ENCODE data around the gene NCBP3. TPM values are rescaled to one million over a fixed set of nuclear protein-coding genes. Genes with fewer than 3 reads are reported as not detected.

Gene NCBP3
- total and polyA plus RNA-seq, 2 of the 8 experiments (the other 6 are each of a cell fraction or from before 2014, with no cell fraction given), result 19.6 to 46.1 TPM

DNA sequence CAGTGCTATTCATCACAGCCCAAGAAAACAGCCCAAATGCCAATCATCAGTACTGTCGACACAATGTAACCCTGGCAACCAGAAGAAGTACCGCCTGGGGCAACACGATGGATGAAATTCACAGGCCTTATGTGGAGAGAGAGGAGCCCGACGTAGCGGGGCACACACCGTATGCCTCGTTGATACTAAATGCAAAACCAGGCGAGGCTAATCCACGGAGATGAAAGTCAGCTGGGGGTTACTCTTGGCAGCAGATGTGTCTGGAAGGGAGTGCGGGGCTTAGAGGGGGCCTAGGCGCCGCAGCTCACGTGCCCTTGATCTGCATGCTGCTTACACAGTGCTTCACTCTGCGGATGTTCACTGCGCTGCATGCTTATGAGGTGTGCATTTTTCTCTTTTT, 74.9 kb downstream of the NCBP3 start:
- H3K9me3 ChIP-seq (ENCODE audit: insufficient read depth in 2 of 2, low read depth in 1 of 2, low read length in 1 of 2), result no peaks in the 10 kb centered on the region
- no peaks in the 10 kb centered on the region for H3K79me2 ChIP-seq (ENCODE audit: control insufficient read depth in 1 of 2, insufficient read depth in 2 of 2, low read length in 2 of 2)
- no peaks in the 10 kb centered on the region for H3K27me3 ChIP-seq (replicated peaks in 1 of 4; ENCODE audit: control insufficient read depth in 3 of 4, extremely low read depth in 1 of 4, insufficient read depth in 3 of 4, low read length in 3 of 4)
- no peak for FAIRE-seq
- no peaks in the 10 kb centered on the region for H3K36me3 ChIP-seq (ENCODE audit: control insufficient read depth in 2 of 4, insufficient read depth in 4 of 4, low read length in 3 of 4)
- ChIA-PET CTCF (ENCODE audit: partially characterized antibody) (interaction anchor here (0.7 to 11.5 kb wide), 3 partner anchors 15 to 93 kb away, joined by 3 to 132 read pairs (median 4); no protein-coding TSS in a partner anchor), POLR2A (ENCODE audit: partially characterized antibody) (interaction anchor here (0.8 to 1.2 kb wide), 2 partner anchors 10 to 74 kb away, joined by 3 to 4 read pairs; no protein-coding TSS in a partner anchor)
- H3K18ac ChIP-seq (ENCODE audit: extremely low read depth, low read length), result no peak overlapping the region
- no peak overlapping the region for H2BK5ac ChIP-seq (ENCODE audit: low read depth, low read length)
- H4K5ac ChIP-seq (ENCODE audit: insufficient read length, low read depth, low read length), result no peak overlapping the region
- no peaks in the 10 kb centered on the region for H4K20me1 ChIP-seq (replicated peaks in 1 of 2; ENCODE audit: control insufficient read depth in 1 of 2, insufficient read depth in 2 of 2, low read length in 2 of 2)
- no peak overlapping the region for H3K4ac ChIP-seq (replicated peaks; ENCODE audit: insufficient read length, low read depth, low read length)
- H2BK12ac ChIP-seq (ENCODE audit: low read depth, low read length), result no peak overlapping the region
- H3K14ac ChIP-seq (ENCODE audit: insufficient read length), result no peak overlapping the region
- no peak overlapping the region for H3K9ac ChIP-seq (replicated peaks in 1 of 4; ENCODE audit: extremely low read depth in 1 of 4, low read depth in 3 of 4, low read length in 3 of 4)
- no peak overlapping the region for H3K27ac ChIP-seq (ENCODE audit: low read depth, low read length)
- no peak overlapping the region for H3K56ac ChIP-seq (replicated peaks; ENCODE audit: insufficient read length, low read depth, low read length)
- H3K79me1 ChIP-seq (ENCODE audit: low read depth, low read length), result no peaks in the 10 kb centered on the region
- no peak overlapping the region for H3K23ac ChIP-seq (ENCODE audit: insufficient read length)
- no peak overlapping the region for H3K4me3 ChIP-seq (ENCODE audit: extremely low read depth in 1 of 4, insufficient read depth in 2 of 4, low read depth in 3 of 4, low read length in 4 of 4)
- H3K23me2 ChIP-seq (ENCODE audit: low read depth, low read length), result no peaks in the 10 kb centered on the region
- no peak for DNase-seq (ENCODE audit: low read depth in 1 of 2, low spot score in 2 of 2)
- peaks cover 0 to 14% (median 2%) of the 10 kb centered on the region in 4 experiments; a peak in 2 of 7 replicates for H3K4me1 ChIP-seq (replicated peaks in 1 of 4; ENCODE audit: control insufficient read depth in 3 of 4, insufficient read depth in 4 of 4, low read length in 3 of 4)
- no peak overlapping the region for H2AFZ ChIP-seq (ENCODE audit: low read length)
- H2BK15ac ChIP-seq (ENCODE audit: low read length), result no peak overlapping the region
- no peak overlapping the region for H2BK20ac ChIP-seq (ENCODE audit: low read length)
- H4K91ac ChIP-seq (replicated peaks; ENCODE audit: insufficient read length, low read length), result no peak overlapping the region
- H4K8ac ChIP-seq (ENCODE audit: extremely low read depth, insufficient read depth, low read length), result no peak overlapping the region; the same call in 1 of the 2 replicates
- no peak overlapping the region for H2BK120ac ChIP-seq (replicated peaks; ENCODE audit: low read depth, low read length)
- H3K4me2 ChIP-seq (ENCODE audit: insufficient read depth in 1 of 2, low read depth in 2 of 2, low read length in 2 of 2), result no peak overlapping the region
- no peak overlapping the region for H2AK5ac ChIP-seq (ENCODE audit: low read depth, low read length)
- WGBS, 2 experiments (ENCODE audit: extremely low coverage in 1 of 2, insufficient coverage in 1 of 2, insufficient read length in 1 of 2, insufficient replicate concordance in 2 of 2, low coverage in 1 of 2, low lambda C conversion rate in 2 of 2, missing lambda C conversion rate in 1 of 2), result 91% methylated on average over 16 of the region's 16 CpGs; no CpG with 5 or more reads in 1 of the 2 experiments
- TF ChIP-seq CBX5 (IDR thresholded peaks at IDR 0.05; ENCODE audit: low read depth, low read length) (no peak), EP300 (IDR thresholded peaks at IDR 0.05; ENCODE audit: borderline replicate concordance in 1 of 2, low read depth in 2 of 2, low read length in 2 of 2) (no peak), TAF1 (IDR thresholded peaks at IDR 0.05; ENCODE audit: low read depth, low read length) (no peak), NANOG (IDR thresholded peaks at IDR 0.05; ENCODE audit: insufficient read depth, low read depth, low read length, poor library complexity, severe bottlenecking) (no peak)
